Mesodermal cell (in vitro differentiated cells): Measurements from ENCODE around the gene PPP1R12C.

ENCODE experiments used
- H3K27ac ChIP-seq: 2 replicates; pipeline ENCODE4 v1.7.0; 2013; ENCODE audit warnings: mild to moderate bottlenecking, low read depth, low read length, moderate library complexity; ENCODE audit not compliant: severe bottlenecking
- H3K36me3 ChIP-seq: 2 replicates; pipeline ENCODE4 v1.7.1; 2013; ENCODE audit warnings: mild to moderate bottlenecking, low read length, moderate library complexity; ENCODE audit not compliant: control insufficient read depth, insufficient read depth
- H3K4me1 ChIP-seq: one replicate; pipeline ENCODE4 v1.7.1; 2013; ENCODE audit warnings: mild to moderate bottlenecking, low read length; ENCODE audit not compliant: insufficient read depth, control insufficient read depth, poor library complexity, severe bottlenecking
- H3K4me3 ChIP-seq: 2 replicates; pipeline ENCODE4 v1.7.0; 2013; ENCODE audit warnings: low read length, control low read depth, mild to moderate bottlenecking; ENCODE audit not compliant: insufficient read depth, poor library complexity, severe bottlenecking; ENCODE audit errors: extremely low read depth
- H3K9me3 ChIP-seq: 2 replicates; pipeline ENCODE4 v1.7.1; 2013; ENCODE audit warnings: mild to moderate bottlenecking, low read length, moderate library complexity; ENCODE audit not compliant: control insufficient read depth
- WGBS, 2 experiments: methylation state at CpG; one replicate each; pipeline ENCODE4 v1.1.5; 2013; ENCODE audit warnings: missing lambda C conversion rate in 2 of 2; ENCODE audit not compliant: insufficient coverage in 2 of 2; 5-methylcytosine and 5-hydroxymethylcytosine counted together

The PPP1R12C gene

DNA sequence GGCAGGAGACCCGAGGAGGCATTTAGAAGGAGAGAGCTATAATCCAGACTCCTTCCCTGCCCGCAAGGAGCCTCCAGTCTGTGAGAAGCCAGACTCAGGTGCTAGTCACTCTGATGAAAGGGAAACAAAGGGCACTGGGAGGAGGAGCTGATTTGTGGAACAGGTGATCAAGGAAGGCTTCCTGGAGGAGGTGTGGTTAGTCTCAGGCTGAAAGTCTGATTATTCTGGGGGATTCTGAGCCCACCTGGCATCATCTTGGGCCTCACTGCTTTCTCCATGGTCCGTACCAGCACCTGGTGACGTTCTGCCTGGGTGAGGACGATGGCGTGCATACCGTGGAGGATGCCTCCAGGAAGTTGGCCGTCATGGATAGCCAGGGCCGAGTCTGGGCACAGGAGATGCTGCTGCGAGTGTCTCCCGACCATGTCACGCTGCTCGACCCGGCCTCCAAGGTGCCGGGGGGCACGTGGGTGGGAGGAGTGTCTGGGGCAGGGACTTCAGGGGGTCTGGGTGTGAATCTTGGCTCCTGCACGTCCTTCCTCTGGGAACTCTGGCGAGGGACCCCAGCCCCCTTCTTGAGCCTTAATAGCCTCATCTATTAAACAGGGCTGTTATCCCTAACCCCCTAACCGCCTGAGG is 37.9 kb downstream of the PPP1R12C start:
- Histone ChIP-seq H3K27ac (no peak overlapping the region), H3K9me3 (no peaks in the 10 kb centered on the region), H3K36me3 (no peaks in the 10 kb centered on the region), H3K4me1 (peaks cover 5% of the 10 kb centered on the region), H3K4me3 (no peak overlapping the region)
- WGBS, 2 experiments = 85 to 91% methylated on average over 9 to 17 of the region's 19 CpGs

GRCh38 chr19:55078996-55079395 is 38.4 kb downstream of the PPP1R12C start:
- H3K36me3 ChIP-seq = no peaks in the 10 kb centered on the region
- 84 to 95% methylated on average over 4 of the region's 5 CpGs for WGBS, 2 experiments
- no peak overlapping the region for H3K4me3 ChIP-seq
- peaks cover 5% of the 10 kb centered on the region for H3K4me1 ChIP-seq
- H3K27ac ChIP-seq = no peak overlapping the region
- H3K9me3 ChIP-seq = no peaks in the 10 kb centered on the region

- Histone ChIP-seq H3K4me1 (peaks cover 5% of the 10 kb centered on the region), H3K36me3 (no peaks in the 10 kb centered on the region), H3K4me3 (no peak overlapping the region), H3K27ac (no peak overlapping the region), H3K9me3 (no peaks in the 10 kb centered on the region)
- 100% methylated on average over 1 of the region's 2 CpGs; no CpG with 5 or more reads in 1 of the 2 experiments for WGBS, 2 experiments
Observed at GRCh38 chr19:55077106-55077505, 40.3 kb downstream of the PPP1R12C start.

- Histone ChIP-seq H3K9me3 (no peaks in the 10 kb centered on the region), H3K4me3 (no peak overlapping the region), H3K36me3 (no peaks in the 10 kb centered on the region), H3K27ac (no peak overlapping the region), H3K4me1 (peaks cover 7% of the 10 kb centered on the region)
- WGBS, 2 experiments = 66 to 80% methylated on average over 7 to 12 of the region's 12 CpGs
Observed at GRCh38 chr19:55076321-55076720, 41.1 kb downstream of the PPP1R12C start.

DNA sequence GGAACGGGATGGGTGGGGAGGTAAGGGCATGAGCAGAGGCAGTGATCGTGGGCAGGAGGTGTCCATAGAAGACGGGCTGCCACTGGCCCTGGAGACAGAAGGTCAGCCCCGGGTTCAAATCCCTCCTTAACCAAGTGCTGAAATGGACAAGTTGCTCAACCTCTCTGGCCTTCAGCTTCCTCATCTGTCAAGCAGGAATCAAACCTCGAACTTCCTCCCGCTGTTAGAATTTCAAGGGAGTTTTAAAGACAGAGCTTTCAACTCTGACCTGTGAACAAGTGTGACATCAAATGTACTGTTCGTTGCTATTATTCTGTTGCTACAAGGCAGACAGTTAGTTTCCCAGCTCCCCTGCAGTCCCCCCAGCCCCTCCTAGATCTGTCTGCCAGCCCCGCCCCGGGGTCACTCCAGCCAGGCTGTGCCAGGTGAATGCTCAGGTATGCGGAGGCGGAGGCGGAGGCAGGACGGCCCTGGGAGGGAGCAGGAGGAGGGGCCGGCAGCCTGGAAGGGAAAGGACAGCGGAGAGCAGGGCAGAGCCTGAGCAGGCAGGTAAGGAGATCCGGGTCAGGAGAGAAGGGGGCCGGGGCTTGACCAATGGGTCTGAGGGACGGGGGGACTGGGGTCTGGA is 42.0 kb downstream of the PPP1R12C start, which contains the start of gene EPS8L1:
Gene EPS8L1 (plus strand): TSS at position 499 of the 628 bp plus-strand sequence. CDS start 576 bp downstream, outside the sequence.
- WGBS, 2 experiments = 33 to 46% methylated on average over 11 to 14 of the region's 18 CpGs
- no peaks in the 10 kb centered on the region for H3K9me3 ChIP-seq
- no peak within 1 kb of the TSS for H3K27ac ChIP-seq
- H3K4me3 ChIP-seq = no peak within 1 kb of the TSS
- H3K36me3 ChIP-seq = no peaks in the 10 kb centered on the region
- H3K4me1 ChIP-seq = peaks cover 4% of the 10 kb centered on the region

- Histone ChIP-seq H3K4me1 (peaks cover 12% of the 10 kb centered on the region), H3K9me3 (no peaks in the 10 kb centered on the region), H3K27ac (no peak overlapping the region), H3K4me3 (no peak overlapping the region), H3K36me3 (no peaks in the 10 kb centered on the region)
- 55 to 66% methylated on average over 6 to 7 of the region's 8 CpGs for WGBS, 2 experiments
Observed at GRCh38 chr19:55071913-55072312, 45.5 kb downstream of the PPP1R12C start.

GRCh38 chr19:55071129-55071502 is 46.3 kb downstream of the PPP1R12C start:
- peaks cover 12% of the 10 kb centered on the region for H3K4me1 ChIP-seq
- WGBS, 2 experiments = 66 to 82% methylated on average over 5 to 7 of the region's 8 CpGs
- H3K4me3 ChIP-seq = no peak overlapping the region
- no peaks in the 10 kb centered on the region for H3K36me3 ChIP-seq
- H3K27ac ChIP-seq = no peak overlapping the region
- H3K9me3 ChIP-seq = no peaks in the 10 kb centered on the region

GRCh38 chr19:55070466-55071128 is 46.8 kb downstream of the PPP1R12C start:
- Histone ChIP-seq H3K4me1 (peaks cover 12% of the 10 kb centered on the region), H3K36me3 (no peaks in the 10 kb centered on the region), H3K27ac (no peak overlapping the region), H3K4me3 (no peak overlapping the region), H3K9me3 (no peaks in the 10 kb centered on the region)
- 83% methylated on average over 5 to 9 of the region's 10 CpGs for WGBS, 2 experiments

DNA sequence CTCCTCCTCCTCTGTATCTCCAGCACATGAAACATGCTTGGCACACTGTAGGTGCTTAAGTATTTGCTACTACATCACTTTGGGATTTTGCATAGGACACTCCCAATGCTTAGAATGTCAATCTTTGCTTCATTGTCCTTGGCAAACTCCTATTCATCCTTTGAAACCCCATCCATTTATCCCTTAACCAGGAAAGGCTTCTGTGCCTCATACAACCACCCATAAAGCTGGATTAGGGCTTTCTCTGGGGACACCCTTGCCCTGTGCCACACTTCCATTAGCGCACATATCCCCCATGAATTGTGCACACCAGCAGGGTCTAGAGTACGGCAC is 47.6 kb downstream of the PPP1R12C start:
- no peaks in the 10 kb centered on the region for H3K9me3 ChIP-seq
- no peak overlapping the region for H3K4me3 ChIP-seq
- no peaks in the 10 kb centered on the region for H3K36me3 ChIP-seq
- H3K4me1 ChIP-seq = peaks cover 12% of the 10 kb centered on the region
- no peak overlapping the region for H3K27ac ChIP-seq
- WGBS, 2 experiments = 83 to 100% methylated on average over 1 of the region's 2 CpGs

- peak overlapping the region; percentile 18 for H3K4me3 ChIP-seq
- H3K27ac ChIP-seq = peak overlapping the region; percentile 23
- no peaks in the 10 kb centered on the region for H3K9me3 ChIP-seq
- no peaks in the 10 kb centered on the region for H3K36me3 ChIP-seq
- 4 to 5% methylated on average over 24 to 25 of the region's 30 CpGs for WGBS, 2 experiments
- H3K4me1 ChIP-seq = peaks cover 12% of the 10 kb centered on the region
Observed at GRCh38 chr19:55068950-55069864, 48.2 kb downstream of the PPP1R12C start.
